ENCODE measurements around the gene CERS4. TPM values are rescaled to one million over a fixed set of nuclear protein-coding genes. Genes with fewer than 3 reads are reported as not detected.

CERS4 gene
- total RNA-seq, 1 donor, result 2.1 TPM

DNA sequence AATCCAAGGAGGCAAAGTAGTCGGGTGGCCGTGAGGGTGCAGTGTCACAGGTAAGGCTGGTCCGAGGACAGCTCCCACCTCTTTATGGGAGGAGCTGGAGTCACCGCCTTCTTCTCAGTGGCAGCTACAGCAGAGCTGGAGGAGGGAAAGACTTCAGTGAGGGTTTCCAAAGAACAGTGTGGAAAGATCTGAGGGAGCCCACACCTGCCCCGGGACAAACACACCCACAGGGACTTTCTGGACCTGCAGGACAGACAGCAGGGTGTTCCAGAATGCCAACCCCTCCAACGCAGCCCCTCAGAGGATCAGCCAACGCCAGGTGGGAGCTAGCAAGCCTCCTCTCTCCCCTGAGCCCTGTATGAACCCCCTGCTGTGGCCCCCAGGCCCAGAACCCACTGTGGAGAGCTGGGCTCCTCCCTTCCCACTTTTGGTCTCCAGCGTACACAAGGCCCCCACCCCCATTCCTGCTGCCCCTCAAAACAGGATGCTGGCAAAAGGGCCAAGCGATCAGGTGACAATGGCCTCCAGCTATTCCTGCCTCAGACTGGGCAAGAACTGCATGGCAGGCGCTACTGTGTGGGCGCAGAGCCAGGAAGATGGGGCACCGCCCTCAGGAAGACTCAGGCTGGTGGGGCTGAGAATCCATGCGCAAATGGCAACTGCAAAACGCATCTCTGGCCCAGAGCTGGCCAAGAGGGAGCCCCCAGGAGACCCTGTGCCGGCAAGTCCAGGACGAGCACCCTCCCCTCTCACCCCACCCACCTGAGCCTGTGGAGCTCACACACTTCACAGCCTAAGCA is 102.5 kb downstream of the CERS4 start:
- TF ChIP-seq, protein P1, sequence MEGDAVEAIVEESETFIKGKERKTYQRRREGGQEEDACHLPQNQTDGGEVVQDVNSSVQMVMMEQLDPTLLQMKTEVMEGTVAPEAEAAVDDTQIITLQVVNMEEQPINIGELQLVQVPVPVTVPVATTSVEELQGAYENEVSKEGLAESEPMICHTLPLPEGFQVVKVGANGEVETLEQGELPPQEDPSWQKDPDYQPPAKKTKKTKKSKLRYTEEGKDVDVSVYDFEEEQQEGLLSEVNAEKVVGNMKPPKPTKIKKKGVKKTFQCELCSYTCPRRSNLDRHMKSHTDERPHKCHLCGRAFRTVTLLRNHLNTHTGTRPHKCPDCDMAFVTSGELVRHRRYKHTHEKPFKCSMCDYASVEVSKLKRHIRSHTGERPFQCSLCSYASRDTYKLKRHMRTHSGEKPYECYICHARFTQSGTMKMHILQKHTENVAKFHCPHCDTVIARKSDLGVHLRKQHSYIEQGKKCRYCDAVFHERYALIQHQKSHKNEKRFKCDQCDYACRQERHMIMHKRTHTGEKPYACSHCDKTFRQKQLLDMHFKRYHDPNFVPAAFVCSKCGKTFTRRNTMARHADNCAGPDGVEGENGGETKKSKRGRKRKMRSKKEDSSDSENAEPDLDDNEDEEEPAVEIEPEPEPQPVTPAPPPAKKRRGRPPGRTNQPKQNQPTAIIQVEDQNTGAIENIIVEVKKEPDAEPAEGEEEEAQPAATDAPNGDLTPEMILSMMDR (IDR thresholded peaks at IDR 0.05; ENCODE audit: insufficient read depth, low read length), result no peak
- H3K4me3 ChIP-seq (ENCODE audit: low read depth, low read length), result no peak overlapping the region
- DNase-seq (ENCODE audit: low read depth), result no peak

Other genes starting within 250 kb of the CERS4 start
- gene ELAVL1, start 203.7 kb upstream of the CERS4 start, total RNA-seq (ENCODE audit: low replicate concordance), result 5.8 and 34.1 TPM in 2 replicates
- gene CCL25, start 156.6 kb upstream of the CERS4 start, total RNA-seq (ENCODE audit: low replicate concordance), result not detected in 2 replicates
- not detected in 2 replicates for gene FBN3, start 59.8 kb upstream of the CERS4 start, total RNA-seq (ENCODE audit: low replicate concordance)
- 40.1 and 66.0 TPM in 2 replicates for gene CD320, start 99.0 kb downstream of the CERS4 start, total RNA-seq (ENCODE audit: low replicate concordance)
- 5.0 and 24.1 TPM in 2 replicates for gene NDUFA7, start 112.0 kb downstream of the CERS4 start, total RNA-seq (ENCODE audit: low replicate concordance)
- gene RPS28, start 112.1 kb downstream of the CERS4 start, total RNA-seq (ENCODE audit: low replicate concordance), result 151 and 174 TPM in 2 replicates
- 0.09 and 0.16 TPM in 2 replicates for gene KANK3, start 133.9 kb downstream of the CERS4 start, total RNA-seq (ENCODE audit: low replicate concordance)
- 4.4 and 22.8 TPM in 2 replicates for gene ANGPTL4, start 154.8 kb downstream of the CERS4 start, total RNA-seq (ENCODE audit: low replicate concordance)
- gene RAB11B, start 181.0 kb downstream of the CERS4 start, total RNA-seq (ENCODE audit: low replicate concordance), result 6.3 and 15.7 TPM in 2 replicates
- gene MARCHF2, start 203.9 kb downstream of the CERS4 start, total RNA-seq (ENCODE audit: low replicate concordance), result 11.1 and 68.2 TPM in 2 replicates
- gene HNRNPM, start 235.6 kb downstream of the CERS4 start, total RNA-seq (ENCODE audit: low replicate concordance), result 41.8 and 53.6 TPM in 2 replicates